B cell (primary cell): ENCODE data around the gene NRP1. TPM values are rescaled to one million over a fixed set of nuclear protein-coding genes. Genes with fewer than 3 reads are reported as not detected.

ENCODE experiments used
- ATAC-seq: fragments of 200-7000 bp; cut with Tn5 transposase; one replicate; pipeline ENCODE4 v1.10.0; 2021; ENCODE audit warnings: low read depth, mild to moderate bottlenecking, moderate number of reproducible peaks, moderate library complexity
- CTCF ChIA-PET: fragments of 350-600 bp; sonication (Branson Sonifier 250); formaldehyde crosslinking; loops from one replicate; lab custom pipeline; 2021; ENCODE audit warnings: antibody characterized with exemption, inconsistent platforms; lab: Charles Lee
- POLR2A ChIA-PET: fragments of 350-600 bp; sonication (Branson Sonifier 250); formaldehyde crosslinking; loops from one replicate; lab custom pipeline; 2021; ENCODE audit warnings: antibody characterized with exemption; lab: Charles Lee
- DNase-seq: peaks from one replicate; pipeline ENCODE4 v3.0.0; 2013
- H2AFZ ChIP-seq: 2 replicates; pipeline ENCODE4 v1.6.1; 2012; ENCODE audit warnings: mild to moderate bottlenecking, low read depth, low read length; ENCODE audit not compliant: insufficient read depth, poor library complexity, severe bottlenecking
- H3K27ac ChIP-seq, 2 donors: 1 replicate in 1 of 2; 2 replicates in 1 of 2; pipeline ENCODE4 v1.5.1; 2012 to 2013; ENCODE audit warnings: low read length in 2 of 2, mild to moderate bottlenecking in 2 of 2, moderate library complexity in 1 of 2
- H3K27me3 ChIP-seq, 4 experiments: fragments of 200-600 bp in 1 of 4; sonication (generic) in 1 of 4; replicated peaks in 1 of 4; 1 replicate in 2 of 4; 2 replicates in 2 of 4; pipeline versions ENCODE4 v1.6.1 to v1.7.0; 2013 to 2016; ENCODE audit warnings: low read length in 3 of 4, mild to moderate bottlenecking in 2 of 4, mixed read lengths in 1 of 4, moderate library complexity in 1 of 4; ENCODE audit not compliant: insufficient read depth in 4 of 4, control insufficient read depth in 3 of 4; ENCODE audit errors: control extremely low read depth in 1 of 4
- H3K36me3 ChIP-seq, 2 experiments: replicated peaks in 1 of 2; 1 replicate in 1 of 2; 2 replicates in 1 of 2; pipeline versions ENCODE4 v1.6.1 to v1.7.1; 2013; ENCODE audit warnings: low read length in 1 of 2; ENCODE audit not compliant: insufficient read depth in 2 of 2, control insufficient read depth in 1 of 2; ENCODE audit errors: control extremely low read depth in 1 of 2, extremely low read depth in 1 of 2
- H3K4me1 ChIP-seq, 2 donors: fragments of 200-600 bp in 1 of 2; sonication (generic) in 1 of 2; 1 replicate in 1 of 2; 2 replicates in 1 of 2; pipeline versions ENCODE4 v1.5.1 to v1.6.1; 2013 to 2017; ENCODE audit warnings: low read length in 2 of 2; ENCODE audit not compliant: control insufficient read depth in 2 of 2, insufficient read depth in 2 of 2
- H3K4me2 ChIP-seq: replicated peaks from 2 replicates; pipeline ENCODE3; 2012; ENCODE audit warnings: mild to moderate bottlenecking, low read depth, low read length; ENCODE audit not compliant: poor library complexity, severe bottlenecking
- H3K4me3 ChIP-seq, 5 experiments: fragments of 200-600 bp in 1 of 5; sonication (generic) in 1 of 5; 1 replicate in 3 of 5; 2 replicates in 2 of 5; pipeline versions ENCODE4 v1.5.1 to v1.7.0; 2011 to 2016; ENCODE audit warnings: low read length in 4 of 5, mild to moderate bottlenecking in 4 of 5, low read depth in 2 of 5, control low read depth in 1 of 5, moderate library complexity in 1 of 5; ENCODE audit not compliant: insufficient read depth in 1 of 5; ENCODE audit errors: control extremely low read depth in 1 of 5, extremely low read depth in 1 of 5
- H3K79me2 ChIP-seq: fragments of 200-600 bp; sonication (generic); one replicate; pipeline ENCODE4 v1.6.0; 2016; ENCODE audit warnings: low read length; ENCODE audit not compliant: control insufficient read depth, insufficient read depth
- H3K9ac ChIP-seq: fragments of 200-600 bp; sonication (generic); 2 replicates; pipeline ENCODE4 v1.6.1; 2017; ENCODE audit warnings: mild to moderate bottlenecking, low read length, moderate library complexity
- H3K9me3 ChIP-seq, 3 donors: one replicate each; pipeline versions ENCODE4 v1.6.1 to v1.7.1; 2013; ENCODE audit warnings: low read length in 2 of 3; ENCODE audit not compliant: control insufficient read depth in 2 of 3, insufficient read depth in 1 of 3; ENCODE audit errors: control extremely low read depth in 1 of 3
- H4K20me1 ChIP-seq: 2 replicates; pipeline ENCODE4 v1.6.0; 2012; ENCODE audit warnings: mild to moderate bottlenecking, low read length; ENCODE audit not compliant: insufficient read depth, control insufficient read depth, poor library complexity, severe bottlenecking
- H3K27ac Mint-ChIP-seq: one replicate; pipeline ENCODE4 v1.8.0; 2021; ENCODE audit warnings: mixed read lengths
- H3K27me3 Mint-ChIP-seq: one replicate; pipeline ENCODE4 v1.8.0; 2021; ENCODE audit warnings: mixed read lengths
- H3K4me1 Mint-ChIP-seq: one replicate; pipeline ENCODE4 v1.8.0; 2021; ENCODE audit warnings: mixed read lengths
- H3K4me3 Mint-ChIP-seq: one replicate; pipeline ENCODE4 v1.8.0; 2021; ENCODE audit warnings: mixed read lengths
- H3K9me3 Mint-ChIP-seq: one replicate; pipeline ENCODE4 v1.8.0; 2022; ENCODE audit warnings: mixed read lengths; ENCODE audit not compliant: insufficient read depth
- EZH2 ChIP-seq: IDR thresholded peaks from 2 replicates; pipeline ENCODE4 v1.6.1; 2012; ENCODE audit warnings: borderline replicate concordance, low read depth, mild to moderate bottlenecking, moderate library complexity, low read length; ENCODE audit not compliant: insufficient read depth, poor library complexity, severe bottlenecking
- WGBS: methylation state at CpG from one replicate; pipeline ENCODE4 v1.1.5; 2013; ENCODE audit warnings: missing lambda C conversion rate; ENCODE audit not compliant: insufficient coverage; 5-methylcytosine and 5-hydroxymethylcytosine counted together
- intact Hi-C: fragments of 100-400 bp; cut with micrococcal nuclease; formaldehyde crosslinking; loops from one replicate; pipeline ENCODE4 v1.10.0; 2022
- polyA plus RNA-seq: library from polyadenylated mRNA; depleted of rRNA; stranded (reverse); fragments of >200 nt; gene quantifications from 2 replicates; pipeline ENCODE4 v1.2.3, GENCODE V29; 2012
- total RNA-seq, 2 donors: library from RNA; stranded (reverse); fragments of 120-200 nt in 1 of 2; gene quantifications; 1 replicate in 1 of 2; 2 replicates in 1 of 2; pipeline versions ENCODE4 v1.2.3 to v1.2.4, GENCODE V29; 2013 to 2022
- TF ChIP-seq, protein P1 (sequence below): fragments of 200-600 bp; IDR thresholded peaks from one replicate; pipeline ENCODE4 v1.8.0; 2022; ENCODE audit warnings: antibody characterized with exemption, mild to moderate bottlenecking

NRP1 gene
- total and polyA plus RNA-seq, 2 donors (not counting 1 experiment from before 2014, with no cell fraction given): 0.34 TPM; not detected in 1

DNA sequence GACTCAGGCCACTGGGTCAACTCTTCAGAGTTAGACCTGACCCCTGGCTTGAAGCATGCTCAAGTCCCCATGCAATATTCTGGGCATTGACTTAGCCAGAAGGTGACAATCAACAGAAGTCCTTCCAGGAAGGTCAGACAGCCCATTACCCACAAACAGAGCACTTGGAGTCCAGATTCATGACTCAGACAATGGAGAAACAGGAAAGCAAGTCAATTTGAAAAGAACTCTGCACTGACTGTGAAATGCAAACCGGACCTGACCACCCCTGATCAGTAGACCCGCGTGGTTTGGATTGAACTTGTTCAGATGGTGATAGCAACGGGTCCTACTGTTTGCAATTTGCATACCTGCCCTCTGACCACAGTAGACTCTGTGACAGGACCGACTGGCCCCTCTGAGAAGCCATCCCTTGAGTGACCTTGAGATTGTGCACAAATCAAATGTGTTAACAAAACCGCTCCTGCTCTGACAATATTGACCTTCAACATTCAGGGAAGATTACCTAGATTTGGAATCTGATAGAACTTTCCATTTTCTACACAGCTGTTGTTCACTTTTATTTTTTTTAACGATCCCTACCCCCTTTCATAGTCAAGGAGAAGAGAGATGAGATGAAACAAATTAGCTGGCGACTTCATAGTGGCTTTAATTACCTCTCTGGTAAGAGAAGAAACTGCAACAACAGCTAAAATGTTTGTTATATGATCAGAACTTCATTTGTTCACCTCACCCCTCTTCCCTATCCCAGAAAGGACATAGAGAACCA is 138.7 kb downstream of the NRP1 start:
- ChIA-PET CTCF (no interaction called here), POLR2A (no interaction called here)
- Histone ChIP-seq H3K9ac (no peak overlapping the region), H3K9me3 (no peaks in the 10 kb centered on the region), H4K20me1 (no peaks in the 10 kb centered on the region), H3K4me1 (no peaks in the 10 kb centered on the region), H2AFZ (no peak overlapping the region), H3K4me2 (no peak overlapping the region), H3K4me3 (no peak overlapping the region), H3K27me3 (peaks cover 0 to 7% (median 0%) of the 10 kb centered on the region in 4 experiments), H3K27ac (no peak overlapping the region), H3K36me3 (no peaks in the 10 kb centered on the region), H3K79me2 (no peaks in the 10 kb centered on the region)
- intact Hi-C loops: no loop called here
- Mint-ChIP-seq H3K4me1 (peaks cover 3% of the 10 kb centered on the region), H3K27ac (no peak overlapping the region), H3K9me3 (no peaks in the 10 kb centered on the region), H3K4me3 (no peak overlapping the region), H3K27me3 (peaks cover 30% of the 10 kb centered on the region)
- no peak for ATAC-seq
- 91% methylated on average over 6 of the region's 8 CpGs for WGBS
- no peak for TF ChIP-seq EZH2
- TF ChIP-seq, protein P1, sequence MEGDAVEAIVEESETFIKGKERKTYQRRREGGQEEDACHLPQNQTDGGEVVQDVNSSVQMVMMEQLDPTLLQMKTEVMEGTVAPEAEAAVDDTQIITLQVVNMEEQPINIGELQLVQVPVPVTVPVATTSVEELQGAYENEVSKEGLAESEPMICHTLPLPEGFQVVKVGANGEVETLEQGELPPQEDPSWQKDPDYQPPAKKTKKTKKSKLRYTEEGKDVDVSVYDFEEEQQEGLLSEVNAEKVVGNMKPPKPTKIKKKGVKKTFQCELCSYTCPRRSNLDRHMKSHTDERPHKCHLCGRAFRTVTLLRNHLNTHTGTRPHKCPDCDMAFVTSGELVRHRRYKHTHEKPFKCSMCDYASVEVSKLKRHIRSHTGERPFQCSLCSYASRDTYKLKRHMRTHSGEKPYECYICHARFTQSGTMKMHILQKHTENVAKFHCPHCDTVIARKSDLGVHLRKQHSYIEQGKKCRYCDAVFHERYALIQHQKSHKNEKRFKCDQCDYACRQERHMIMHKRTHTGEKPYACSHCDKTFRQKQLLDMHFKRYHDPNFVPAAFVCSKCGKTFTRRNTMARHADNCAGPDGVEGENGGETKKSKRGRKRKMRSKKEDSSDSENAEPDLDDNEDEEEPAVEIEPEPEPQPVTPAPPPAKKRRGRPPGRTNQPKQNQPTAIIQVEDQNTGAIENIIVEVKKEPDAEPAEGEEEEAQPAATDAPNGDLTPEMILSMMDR: no peak
- DNase-seq: no peak

DNA sequence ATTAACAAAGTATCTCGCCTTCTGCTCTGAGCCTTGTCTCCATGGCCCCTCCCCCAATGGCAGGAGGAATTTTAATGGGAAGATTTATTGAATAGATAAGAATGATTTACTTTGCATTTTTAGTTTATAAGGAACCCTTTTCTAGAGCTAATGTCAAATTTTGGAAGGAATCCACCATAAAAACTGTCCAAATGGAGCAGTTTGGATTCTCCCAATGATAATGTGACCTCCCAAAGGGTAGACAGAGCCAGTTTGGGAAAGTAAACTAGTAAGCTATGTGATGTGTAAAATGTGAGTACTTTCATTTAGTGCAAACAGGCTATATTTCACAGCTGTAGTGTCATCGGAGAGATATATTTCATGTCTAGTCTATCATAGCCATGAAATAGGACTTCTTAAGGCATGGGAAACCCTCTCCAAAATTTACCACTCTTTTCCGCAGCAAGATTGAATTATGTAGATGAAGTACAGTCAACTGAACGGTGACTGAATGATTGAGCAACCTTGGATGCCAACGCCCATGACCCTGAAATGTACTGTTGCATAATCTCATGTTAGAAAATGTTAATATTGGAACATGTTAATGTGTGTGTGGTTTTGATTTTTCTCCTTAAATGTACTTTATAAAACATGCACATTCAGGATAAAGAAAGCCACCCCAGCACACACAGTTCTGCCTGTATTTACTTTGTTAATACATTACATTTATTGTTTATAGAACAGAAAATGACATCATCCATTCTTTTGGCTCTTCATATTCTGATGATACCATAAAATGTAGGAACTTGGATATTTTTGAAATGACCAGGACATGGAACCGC is 140.6 kb downstream of the NRP1 start:
- H3K4me1 Mint-ChIP-seq: peaks cover 3% of the 10 kb centered on the region
- H3K27me3 ChIP-seq: peaks cover 0 to 7% (median 0%) of the 10 kb centered on the region in 4 experiments
- no peak overlapping the region for H3K4me2 ChIP-seq
- no CpG with 5 or more reads among the region's 6 CpGs for WGBS
- ATAC-seq: no peak
- peaks cover 35% of the 10 kb centered on the region for H3K27me3 Mint-ChIP-seq
- no peaks in the 10 kb centered on the region for H3K9me3 ChIP-seq
- intact Hi-C loops: no loop called here
- DNase-seq: no peak
- no peaks in the 10 kb centered on the region for H3K9me3 Mint-ChIP-seq
- H3K4me1 ChIP-seq: no peaks in the 10 kb centered on the region
- no peak overlapping the region for H3K9ac ChIP-seq
- H3K27ac Mint-ChIP-seq: no peak overlapping the region
- POLR2A ChIA-PET: no interaction called here
- no peak overlapping the region for H2AFZ ChIP-seq
- CTCF ChIA-PET: interaction anchor here (0.7 to 1.9 kb wide), 10 partner anchors 8 to 185 kb away, joined by 3 to 8 read pairs (median 4); no protein-coding TSS in a partner anchor
- H4K20me1 ChIP-seq: no peaks in the 10 kb centered on the region
- no peak overlapping the region for H3K4me3 ChIP-seq
- no peaks in the 10 kb centered on the region for H3K79me2 ChIP-seq
- H3K4me3 Mint-ChIP-seq: no peak overlapping the region
- no peak overlapping the region for H3K27ac ChIP-seq
- H3K36me3 ChIP-seq: no peaks in the 10 kb centered on the region
- no peak for TF ChIP-seq EZH2
- TF ChIP-seq, protein P1: no peak
